HepG2 (cell line): ENCODE results near the gene PLA2G4F. TPM values are rescaled to one million over a fixed set of nuclear protein-coding genes. Genes with fewer than 3 reads are reported as not detected.

Experiments
- BORCS8-MEF2B ChIP-seq: sonication (generic); formaldehyde crosslinking; IDR thresholded peaks from 2 replicates; pipeline ENCODE4 v1.8.0; 2022; ENCODE audit warnings: mild to moderate bottlenecking, missing genetic modification reagents
- CEBPB ChIP-seq: IDR thresholded peaks from 2 replicates; pipeline ENCODE4 v1.6.1; 2011; ENCODE audit warnings: low read depth, low read length, improper control_type of control experiment, borderline replicate concordance
- CENPX ChIP-seq: sonication (generic); formaldehyde crosslinking; IDR thresholded peaks from 2 replicates; pipeline ENCODE4 v1.9.0; 2021; ENCODE audit warnings: mild to moderate bottlenecking, missing genetic modification reagents, moderate library complexity
- FOSL2 ChIP-seq: sonication (generic); formaldehyde crosslinking; IDR thresholded peaks from 2 replicates; pipeline ENCODE4 v1.4.0; 2020; ENCODE audit warnings: missing genetic modification reagents
- HOXA3 ChIP-seq: sonication (generic); formaldehyde crosslinking; IDR thresholded peaks from 2 replicates; pipeline ENCODE4 v1.5.0; 2020; ENCODE audit warnings: missing genetic modification reagents
- NAIF1 ChIP-seq: sonication (generic); formaldehyde crosslinking; IDR thresholded peaks from 2 replicates; pipeline ENCODE4 v1.5.0; 2020; ENCODE audit warnings: mild to moderate bottlenecking, missing genetic modification reagents, borderline replicate concordance
- SMARCE1 ChIP-seq: fragments of 450-650 bp; IDR thresholded peaks from 2 replicates; pipeline ENCODE4 v1.6.1; 2017; ENCODE audit warnings: borderline replicate concordance
- TEF ChIP-seq: sonication (generic); formaldehyde crosslinking; IDR thresholded peaks from 2 replicates; pipeline ENCODE4 v1.5.0; 2020; ENCODE audit warnings: missing genetic modification reagents
- TRIM24 ChIP-seq: sonication (generic); formaldehyde crosslinking; IDR thresholded peaks from 2 replicates; pipeline ENCODE4 v1.8.0; 2022; ENCODE audit warnings: mild to moderate bottlenecking, missing genetic modification reagents
- ZBTB40 ChIP-seq, 2 experiments: fragments of 450-650 bp in 1 of 2; sonication (generic) in 1 of 2; formaldehyde crosslinking in 1 of 2; IDR thresholded peaks; 2 replicates each; pipeline versions ENCODE4 v1.6.1 to v1.8.0; 2016 to 2022; ENCODE audit warnings: antibody characterized with exemption in 1 of 2, mild to moderate bottlenecking in 1 of 2, missing genetic modification reagents in 1 of 2
- ZFP36 ChIP-seq: fragments of 150-350 bp; IDR thresholded peaks from 2 replicates; pipeline ENCODE4 v1.6.1; 2018; ENCODE audit warnings: borderline replicate concordance, low read length, low read depth; ENCODE audit not compliant: partially characterized antibody
- ZNF235 ChIP-seq: sonication (generic); formaldehyde crosslinking; IDR thresholded peaks from 2 replicates; pipeline ENCODE4 v1.8.1; 2023; ENCODE audit warnings: mild to moderate bottlenecking, missing genetic modification reagents, borderline replicate concordance
- ZNF282 ChIP-seq: fragments of 450-650 bp; IDR thresholded peaks from 2 replicates; pipeline ENCODE4 v1.6.1; 2018; ENCODE audit not compliant: partially characterized antibody
- ZNF770 ChIP-seq: sonication (generic); formaldehyde crosslinking; IDR thresholded peaks from 2 replicates; pipeline ENCODE4 v1.5.0; 2020; ENCODE audit warnings: mild to moderate bottlenecking, missing genetic modification reagents
- ZNF790 ChIP-seq: sonication (generic); formaldehyde crosslinking; IDR thresholded peaks from 2 replicates; pipeline ENCODE4 v1.8.0; 2022; ENCODE audit warnings: missing genetic modification reagents, mild to moderate bottlenecking, borderline replicate concordance
- ZSCAN9 ChIP-seq: IDR thresholded peaks from 2 replicates; pipeline ENCODE4 v1.6.1; 2016; ENCODE audit warnings: borderline replicate concordance
- polyA plus RNA-seq, 8 experiments: library from polyadenylated mRNA; depleted of rRNA in 3 of 8; stranded (reverse) in 7 of 8; unstranded in 1 of 8; fragments of >200 nt; fragmentation: Illumina TruSeq in 4 of 8; extraction: Trizol in 4 of 8; gene quantifications; 2 replicates each; pipeline versions ENCODE4 v1.2.1 to v1.2.3, GENCODE V29; 2011 to 2016; ENCODE audit warnings: low read depth in 4 of 8, missing spikeins in 1 of 8, mixed read lengths in 1 of 8; ENCODE audit not compliant: insufficient read depth in 1 of 8
- total RNA-seq, 5 experiments: library from RNA; depleted of rRNA; stranded (reverse); fragments of >200 nt; fragmentation: Illumina TruSeq; extraction: Trizol; gene quantifications; 2 replicates each; pipeline ENCODE4 v1.2.3, GENCODE V29; 2016; ENCODE audit warnings: low read depth in 1 of 5

Gene PLA2G4F
- total and polyA plus RNA-seq, 2 of the 13 experiments (the other 11 are each of a cell fraction or from before 2014, with no cell fraction given), result 0.07 TPM; not detected in 1

GRCh38 chr15:42194513-42194912, 38.1 kb upstream of the PLA2G4F start (continued):
- TF ChIP-seq TEF (CRISPR knock-in tag) (no peak), ZSCAN9 (no peak), SMARCE1 (no peak), TRIM24 (CRISPR knock-in tag) (no peak), CENPX (CRISPR knock-in tag) (no peak), ZNF770 (peak; percentile 89), ZNF282 (no peak), ZBTB40 (IDR thresholded peaks at IDR 0.05) (no peak), ZBTB40 (CRISPR knock-in tag; IDR thresholded peaks at IDR 0.05) (no peak), NAIF1 (no peak), CEBPB (peak; percentile 98), ZNF790 (CRISPR knock-in tag) (no peak), BORCS8-MEF2B (CRISPR knock-in tag) (no peak), ZFP36 (no peak), FOSL2 (peak; percentile 99), HOXA3 (CRISPR knock-in tag) (no peak; the same call in 1 of the 2 replicates), ZNF235 (CRISPR knock-in tag) (no peak)
